ES-I3 (cell line): ENCODE results near the gene DNAJC24.

ENCODE experiments used
- H3K36me3 ChIP-seq: 2 replicates; pipeline ENCODE4 v1.6.1; 2013; ENCODE audit warnings: mild to moderate bottlenecking, low read length, control low read depth, moderate library complexity; ENCODE audit not compliant: insufficient read depth
- H3K4me1 ChIP-seq: 2 replicates; pipeline ENCODE4 v1.6.1; 2013; ENCODE audit warnings: mild to moderate bottlenecking, control low read depth, low read length; ENCODE audit not compliant: insufficient read depth
- H3K9ac ChIP-seq: 2 replicates; pipeline ENCODE4 v1.6.1; 2013; ENCODE audit warnings: low read depth, mild to moderate bottlenecking, low read length, moderate library complexity
- H3K9me3 ChIP-seq: 2 replicates; pipeline ENCODE4 v1.6.1; 2013; ENCODE audit warnings: mild to moderate bottlenecking, low read length, moderate library complexity; ENCODE audit not compliant: control insufficient read depth, insufficient read depth

Gene DNAJC24

GRCh38 chr11:31375879-31376278 is 6.2 kb downstream of the DNAJC24 start:
- Histone ChIP-seq H3K9me3 (no peaks in the 10 kb centered on the region), H3K4me1 (no peaks in the 10 kb centered on the region), H3K36me3 (no peaks in the 10 kb centered on the region), H3K9ac (no peak overlapping the region)

GRCh38 chr11:31383116-31383515 is 13.5 kb downstream of the DNAJC24 start:
- peaks cover 6% of the 10 kb centered on the region for H3K4me1 ChIP-seq
- no peaks in the 10 kb centered on the region for H3K9me3 ChIP-seq
- H3K9ac ChIP-seq: no peak overlapping the region
- 0 out of 2 replicates have a peak, but pooled peaks cover 3% of the 10 kb centered on the region for H3K36me3 ChIP-seq

- Histone ChIP-seq H3K4me1 (peaks cover 6% of the 10 kb centered on the region), H3K36me3 (0 out of 2 replicates have a peak, but pooled peaks cover 3% of the 10 kb centered on the region), H3K9me3 (no peaks in the 10 kb centered on the region), H3K9ac (no peak overlapping the region)
These were observed 17.7 kb downstream of the DNAJC24 start for GRCh38 chr11:31387379-31387778.

DNA sequence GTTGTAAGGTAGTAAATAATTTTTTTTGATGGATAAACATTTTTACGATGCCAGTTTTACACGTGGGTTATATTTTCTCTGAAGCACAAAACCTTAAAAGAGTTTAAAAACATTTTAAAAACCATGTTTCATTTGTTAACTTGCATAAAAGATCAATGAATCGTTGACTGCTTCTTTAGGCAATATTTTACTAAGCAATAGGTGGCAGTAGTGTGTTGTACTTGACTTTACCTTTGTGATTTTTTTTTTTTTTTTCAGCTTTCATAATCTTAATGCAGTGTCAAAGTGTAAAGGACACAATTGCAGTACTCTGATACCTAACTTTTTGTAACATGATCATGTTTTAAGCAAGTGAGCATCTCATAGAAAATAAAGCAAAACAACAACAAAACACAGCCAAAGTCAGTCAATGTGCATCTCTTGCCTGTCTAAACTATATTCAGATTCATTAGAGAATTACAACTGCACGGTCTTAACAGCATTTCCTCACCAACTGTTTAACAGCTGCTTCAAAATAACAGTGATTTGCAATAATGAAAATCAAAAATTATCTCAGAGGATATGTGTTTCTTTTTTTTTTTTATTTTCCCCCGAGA is 27.7 kb downstream of the DNAJC24 start:
- no peak overlapping the region for H3K9ac ChIP-seq
- H3K36me3 ChIP-seq: no peaks in the 10 kb centered on the region; the same call in 1 of the 2 replicates
- H3K9me3 ChIP-seq: no peaks in the 10 kb centered on the region; the same call in 1 of the 2 replicates
- no peaks in the 10 kb centered on the region for H3K4me1 ChIP-seq

DNA sequence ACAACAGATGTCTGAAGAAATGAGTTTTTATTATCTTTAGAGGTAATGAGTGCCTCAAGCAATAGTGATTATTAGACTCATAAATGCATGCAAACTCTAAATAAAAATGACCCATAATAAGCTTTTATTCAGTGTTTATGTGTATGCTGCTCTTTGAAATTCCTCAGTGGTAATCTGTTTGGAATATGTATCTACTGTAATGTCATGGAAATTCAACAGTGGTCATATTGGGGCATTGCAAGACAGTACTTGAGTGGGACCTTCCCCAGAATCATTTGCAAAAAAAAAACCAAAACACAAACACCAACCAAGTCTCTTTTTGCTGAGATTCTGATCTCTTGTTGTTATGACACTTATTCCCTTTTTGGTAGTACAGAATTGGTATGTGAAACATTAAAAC is 35.0 kb downstream of the DNAJC24 start:
- Histone ChIP-seq H3K9me3 (no peaks in the 10 kb centered on the region), H3K36me3 (no peaks in the 10 kb centered on the region), H3K9ac (no peak overlapping the region), H3K4me1 (no peaks in the 10 kb centered on the region)

GRCh38 chr11:31408201-31408600 is 38.5 kb downstream of the DNAJC24 start:
- H3K4me1 ChIP-seq: no peaks in the 10 kb centered on the region
- H3K9me3 ChIP-seq: no peaks in the 10 kb centered on the region
- no peaks in the 10 kb centered on the region for H3K36me3 ChIP-seq
- no peak overlapping the region for H3K9ac ChIP-seq

DNA sequence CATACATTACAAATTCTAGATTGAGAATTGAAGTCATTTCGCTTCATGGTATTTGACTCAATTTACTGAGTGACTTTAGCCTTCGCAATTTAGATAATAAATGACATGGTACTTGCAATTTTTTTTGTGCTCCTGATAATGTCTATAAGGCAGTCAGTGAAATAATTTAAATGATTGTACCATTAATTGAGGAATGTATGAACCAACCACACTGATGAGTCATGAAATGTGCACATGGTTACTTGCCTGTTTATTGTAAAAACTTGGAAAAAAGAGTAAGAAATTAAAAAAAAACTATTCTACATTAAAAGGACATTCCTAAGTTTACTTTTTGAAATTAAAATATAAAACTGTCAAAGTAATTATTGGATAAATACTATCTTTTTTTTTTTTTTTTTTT is 43.3 kb downstream of the DNAJC24 start:
- Histone ChIP-seq H3K9me3 (no peaks in the 10 kb centered on the region), H3K9ac (no peak overlapping the region), H3K36me3 (no peaks in the 10 kb centered on the region), H3K4me1 (peaks cover 5% of the 10 kb centered on the region; the same call in 1 of the 2 replicates)

DNA sequence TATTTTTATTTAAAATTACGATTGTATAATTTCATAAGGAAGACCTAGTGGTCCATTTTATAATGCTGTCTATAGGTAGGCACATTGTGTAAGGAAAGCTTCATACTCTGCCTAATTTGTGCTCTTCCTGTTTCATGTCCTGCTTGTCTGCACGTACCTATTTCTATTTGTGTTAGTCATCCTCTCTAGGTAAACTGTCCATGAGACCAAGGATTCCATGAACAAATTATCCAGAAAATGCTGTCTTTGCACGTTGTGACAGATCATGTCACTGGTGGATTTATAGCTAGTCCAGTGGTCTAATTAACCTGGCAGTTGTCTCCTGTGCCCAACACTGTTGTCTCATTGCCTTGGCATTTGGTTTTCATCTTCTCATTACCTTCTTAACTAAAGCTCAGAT is 44.7 kb downstream of the DNAJC24 start:
- Histone ChIP-seq H3K36me3 (no peaks in the 10 kb centered on the region), H3K4me1 (peaks cover 5% of the 10 kb centered on the region; the same call in 1 of the 2 replicates)

GRCh38 chr11:31415435-31415834 is 45.8 kb downstream of the DNAJC24 start:
- Histone ChIP-seq H3K36me3 (no peaks in the 10 kb centered on the region), H3K9ac (no peak overlapping the region), H3K4me1 (peaks cover 10% of the 10 kb centered on the region; the same call in 1 of the 2 replicates), H3K9me3 (no peaks in the 10 kb centered on the region)

More for the DNA sequence above, 44.7 kb downstream of the DNAJC24 start:
- Histone ChIP-seq H3K9ac (no peak overlapping the region), H3K9me3 (no peaks in the 10 kb centered on the region)

DNA sequence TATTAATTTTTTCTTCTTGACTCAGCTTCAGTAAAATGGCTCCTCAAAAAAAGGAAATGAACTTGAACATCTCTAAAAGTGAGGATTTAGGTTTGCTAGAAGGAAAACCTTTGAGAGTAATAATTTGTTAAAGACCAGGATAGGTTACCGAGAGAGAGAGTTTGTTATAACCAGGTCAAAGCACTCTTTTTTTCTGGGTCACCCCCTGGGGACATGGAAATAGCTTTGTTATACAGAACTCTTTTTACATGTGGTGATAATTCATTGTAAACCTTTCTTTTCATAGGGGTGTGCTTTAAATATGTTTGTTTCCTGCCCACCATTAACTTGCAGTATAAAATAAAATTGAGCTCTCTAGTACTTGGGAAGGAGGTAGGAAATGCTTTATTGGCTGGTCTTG is 47.7 kb downstream of the DNAJC24 start:
- Histone ChIP-seq H3K4me1 (peaks cover 16% of the 10 kb centered on the region; the same call in 1 of the 2 replicates), H3K9me3 (no peaks in the 10 kb centered on the region), H3K9ac (no peak overlapping the region), H3K36me3 (no peaks in the 10 kb centered on the region)

GRCh38 chr11:31417816-31418215 is 48.2 kb downstream of the DNAJC24 start:
- H3K36me3 ChIP-seq: no peaks in the 10 kb centered on the region
- no peaks in the 10 kb centered on the region for H3K9me3 ChIP-seq
- H3K4me1 ChIP-seq: peaks cover 16% of the 10 kb centered on the region; the same call in 1 of the 2 replicates
- no peak overlapping the region for H3K9ac ChIP-seq

GRCh38 chr11:31419138-31419537 is 49.5 kb downstream of the DNAJC24 start:
- peaks cover 16% of the 10 kb centered on the region; the same call in 1 of the 2 replicates for H3K4me1 ChIP-seq

GRCh38 chr11:31419669-31420068 is 50.0 kb downstream of the DNAJC24 start:
- peaks cover 16% of the 10 kb centered on the region; the same call in 1 of the 2 replicates for H3K4me1 ChIP-seq

More at GRCh38 chr11:31419138-31419537, 49.5 kb downstream of the DNAJC24 start:
- Histone ChIP-seq H3K9me3 (no peaks in the 10 kb centered on the region), H3K9ac (no peak overlapping the region), H3K36me3 (no peaks in the 10 kb centered on the region)

GRCh38 chr11:31421820-31422219 is 52.2 kb downstream of the DNAJC24 start:
- Histone ChIP-seq H3K9ac (no peak overlapping the region), H3K9me3 (no peaks in the 10 kb centered on the region), H3K36me3 (no peaks in the 10 kb centered on the region), H3K4me1 (peaks cover 13% of the 10 kb centered on the region; the same call in 1 of the 2 replicates)

More at GRCh38 chr11:31419669-31420068, 50.0 kb downstream of the DNAJC24 start:
- H3K9ac ChIP-seq: no peak overlapping the region
- no peaks in the 10 kb centered on the region for H3K9me3 ChIP-seq
- H3K36me3 ChIP-seq: no peaks in the 10 kb centered on the region

DNA sequence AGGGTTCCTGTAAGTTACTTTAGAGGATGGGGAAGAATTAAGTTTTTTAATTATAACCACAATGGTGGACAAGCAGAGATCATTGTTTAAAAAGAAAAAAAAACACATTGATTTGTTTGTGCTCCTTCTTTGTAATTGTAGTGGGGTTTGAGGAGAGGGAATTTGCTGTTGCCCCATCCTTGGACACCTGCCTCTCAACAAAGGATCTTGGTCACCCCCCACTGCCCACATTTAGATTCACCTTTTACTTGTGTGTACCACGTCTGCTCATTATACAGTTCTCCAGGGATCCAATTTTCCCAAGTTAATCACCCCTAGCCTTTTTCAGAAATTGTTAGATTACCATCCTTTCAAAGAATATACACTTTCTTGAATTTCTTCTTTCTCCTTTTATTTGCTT is 53.0 kb downstream of the DNAJC24 start:
- no peaks in the 10 kb centered on the region for H3K9me3 ChIP-seq
- H3K36me3 ChIP-seq: no peaks in the 10 kb centered on the region
- H3K4me1 ChIP-seq: peaks cover 11% of the 10 kb centered on the region; the same call in 1 of the 2 replicates
- no peak overlapping the region for H3K9ac ChIP-seq
